ENCODE data around the gene DDX5. TPM values are rescaled to one million over a fixed set of nuclear protein-coding genes. Genes with fewer than 3 reads are reported as not detected.
A peak's percentile ranks its signal among the peaks of the same experiment; 100 is the strongest.

DDX5 gene
- total RNA-seq, 2 donors from 2014 or later: 445 to 466 TPM

DNA sequence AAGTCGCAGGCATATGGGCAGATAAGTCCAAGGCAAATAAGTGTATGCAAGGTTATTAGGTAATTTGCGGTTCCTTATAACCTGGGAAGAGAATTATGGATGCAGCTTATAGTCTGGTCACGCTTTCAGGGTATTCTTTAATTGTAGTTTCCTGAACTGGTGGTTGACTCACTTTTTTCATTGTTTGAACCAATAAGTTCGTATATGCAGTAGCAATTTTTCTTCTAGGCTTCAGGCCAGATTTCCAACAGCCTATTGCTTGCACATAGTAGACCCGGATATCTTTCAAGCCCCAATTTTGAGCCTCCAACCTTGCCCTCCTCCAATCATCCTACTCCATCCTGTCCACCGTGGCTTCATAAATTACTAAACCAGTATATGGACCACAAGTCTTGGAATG lies 13.5 kb upstream of the DDX5 start:
- intact Hi-C loops (cut with DNase I, micrococcal nuclease): no loop called here
- DNase-seq (no peak), ATAC-seq (no peak)

- ATAC-seq (no peak), DNase-seq (no peak)
- intact Hi-C loops (cut with DNase I, micrococcal nuclease): no loop called here
Observed at GRCh38 chr17:64515829-64516228, 9.7 kb upstream of the DDX5 start.

- intact Hi-C loops (cut with DNase I, micrococcal nuclease): no loop called here
- DNase-seq: no peak
- ATAC-seq: no peak
Observed at GRCh38 chr17:64515419-64515818, 9.3 kb upstream of the DDX5 start.

DNA sequence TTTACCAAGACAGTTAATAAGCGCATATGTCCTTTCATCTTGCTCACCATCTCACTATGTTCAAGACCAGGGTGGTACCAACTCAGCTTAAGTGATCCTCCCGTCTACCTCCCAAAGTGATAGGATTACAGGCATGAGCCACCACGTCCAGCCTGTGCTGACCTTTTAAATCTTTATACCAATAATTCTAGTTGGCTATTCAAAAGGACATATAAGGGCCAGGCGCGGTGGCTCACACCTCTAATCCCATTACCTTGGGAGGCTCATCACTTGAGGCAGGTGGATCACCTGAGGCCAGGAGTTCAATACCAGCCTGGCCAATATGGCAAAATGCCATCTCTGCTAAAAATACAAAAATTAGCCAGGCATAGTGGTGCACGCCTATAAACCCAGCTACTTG lies 3.1 kb upstream of the DDX5 start:
- DNase-seq: no peak
- no peak for ATAC-seq
- intact Hi-C loops (cut with DNase I, micrococcal nuclease): no loop called here

DNA sequence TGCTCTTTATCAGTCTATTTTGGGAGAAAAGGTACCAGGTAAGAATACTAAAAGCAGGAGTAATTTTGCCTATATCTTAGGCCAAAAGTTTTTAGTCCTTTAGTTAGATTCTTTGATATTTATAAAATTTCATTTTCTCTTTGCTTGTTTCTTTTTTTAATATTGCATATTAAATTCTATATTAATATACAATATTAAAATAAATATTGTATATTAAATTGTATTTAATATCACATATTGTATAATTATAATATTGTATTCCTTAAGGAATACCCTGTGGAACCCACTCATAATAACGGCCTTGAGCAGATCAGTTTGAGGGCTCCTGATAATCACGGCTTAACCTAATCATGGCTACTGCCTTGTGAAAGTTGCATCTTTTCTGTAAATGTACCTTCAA lies 2.6 kb upstream of the DDX5 start:
- ATAC-seq (no peak), DNase-seq (no peak)
- intact Hi-C loops (cut with DNase I, micrococcal nuclease): no loop called here

- DNase-seq: no peak
- peak; percentile 29 for ATAC-seq
- intact Hi-C loops (cut with DNase I, micrococcal nuclease): no loop called here
Observed at GRCh38 chr17:64507413-64507782, 1.3 kb upstream of the DDX5 start.

- ATAC-seq (peak; percentile 67), DNase-seq (peak; percentile 95 to 97)
- intact Hi-C loops (cut with DNase I, micrococcal nuclease): no loop called here
Observed at GRCh38 chr17:64506576-64507412, 705 bp upstream of the DDX5 start, which contains the start of gene CEP95. CEP95 (plus strand) TSS chr17:64506977; CDS start chr17:64507098, 121 bp downstream.

DNA sequence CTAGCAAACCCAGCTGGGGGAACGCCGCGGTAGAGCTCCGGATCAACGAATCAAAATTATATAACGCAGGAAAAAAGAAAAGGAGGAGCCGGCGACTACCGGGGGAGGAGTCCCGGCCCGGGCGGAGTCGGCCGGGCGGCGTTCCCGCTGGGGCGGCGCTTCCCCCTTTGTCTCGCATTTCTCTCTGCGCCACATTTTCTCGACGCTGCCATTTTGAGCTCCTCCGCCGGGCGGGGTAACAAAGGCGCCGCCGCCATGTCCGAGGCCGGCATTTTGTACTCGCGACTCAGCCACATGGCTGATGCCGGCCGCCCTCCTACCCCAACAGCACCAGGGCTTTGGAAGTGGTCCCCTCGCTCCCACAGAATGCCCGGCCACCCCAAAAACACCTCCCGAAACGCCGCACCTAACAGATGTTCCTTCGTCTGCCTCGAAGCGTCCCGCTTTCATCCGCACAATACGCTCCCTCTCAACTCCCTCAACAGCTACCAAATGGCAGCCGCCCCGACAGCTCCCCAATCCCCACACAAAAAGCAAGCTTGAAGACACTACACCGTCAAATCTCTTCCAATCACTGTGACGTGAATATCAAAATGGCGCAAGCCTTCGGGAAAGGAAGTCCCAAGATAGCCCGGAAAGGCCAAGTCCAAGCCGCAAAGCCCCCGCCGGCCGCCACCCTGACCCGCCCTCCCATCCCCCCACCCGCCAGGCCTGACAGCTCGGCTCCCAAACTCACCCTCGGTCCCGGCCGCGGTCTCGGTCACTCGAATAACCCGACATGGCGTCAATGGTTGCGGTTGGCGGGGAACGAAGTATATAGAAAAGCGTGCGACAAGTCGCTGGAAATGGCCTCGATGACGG lies 519 bp downstream of the DDX5 start:
- intact Hi-C loops (cut with DNase I, micrococcal nuclease): no loop called here
- DNase-seq (peak; percentile 92 to 94), ATAC-seq (peak; percentile 68)

DNA sequence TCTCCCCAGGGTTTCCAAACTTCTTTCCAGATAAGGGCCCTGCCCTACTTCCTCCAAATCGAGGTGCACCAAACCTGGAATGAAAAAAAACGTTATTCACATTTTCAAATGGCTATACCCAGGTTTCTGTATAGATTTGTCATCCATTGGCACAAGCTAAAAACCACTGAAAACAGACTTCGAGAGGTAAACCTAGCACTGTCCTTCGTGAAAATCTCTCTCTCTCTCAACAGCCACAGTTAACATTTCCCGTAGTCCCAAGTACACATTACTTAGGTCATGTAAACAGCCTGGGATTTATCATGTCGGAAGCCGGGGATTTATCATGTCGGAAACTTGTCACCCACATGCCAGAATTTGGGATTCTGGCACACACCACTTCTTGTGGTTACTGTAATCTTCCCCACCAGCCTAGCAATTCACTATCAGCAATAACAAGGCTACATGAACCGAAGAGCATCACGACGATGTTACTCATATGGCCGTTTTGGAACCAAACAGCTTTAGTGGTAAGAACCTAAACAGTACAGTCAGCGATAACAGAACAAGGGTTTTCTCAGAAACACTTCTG lies 1.2 kb downstream of the DDX5 start:
- intact Hi-C loops (cut with DNase I, micrococcal nuclease): no loop called here
- ATAC-seq (no peak), DNase-seq (no peak)

GRCh38 chr17:64503821-64504768 lies 2.0 kb downstream of the DDX5 start:
- DNase-seq (no peak), ATAC-seq (no peak)
- intact Hi-C loops (cut with DNase I, micrococcal nuclease): no loop called here

- intact Hi-C loops (cut with DNase I, micrococcal nuclease): no loop called here
- ATAC-seq (no peak), DNase-seq (no peak)
Observed at GRCh38 chr17:64503341-64503740, 2.7 kb downstream of the DDX5 start.

DNA sequence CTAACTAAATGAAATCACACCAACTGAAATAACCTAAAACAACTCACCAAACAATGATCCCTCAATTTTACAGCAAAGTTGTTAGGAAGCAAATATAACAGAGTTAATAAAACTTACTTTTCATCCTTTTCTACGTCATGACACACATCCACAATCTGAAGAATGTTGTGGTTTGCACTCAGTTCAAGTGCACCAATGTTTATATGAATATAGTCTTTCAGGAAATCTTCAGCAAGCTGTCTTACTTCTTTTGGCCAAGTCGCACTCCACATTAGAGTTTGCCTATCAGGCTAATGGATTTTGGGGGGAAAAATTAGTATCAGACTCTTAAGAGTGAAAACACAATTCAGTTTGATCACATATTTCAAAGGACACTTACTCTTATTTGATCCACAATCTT lies 3.3 kb downstream of the DDX5 start:
- ATAC-seq (no peak), DNase-seq (no peak)
- intact Hi-C loops (cut with DNase I, micrococcal nuclease): no loop called here

GRCh38 chr17:64502021-64502420 lies 4.1 kb downstream of the DDX5 start:
- intact Hi-C loops (cut with DNase I, micrococcal nuclease): no loop called here
- no peak for ATAC-seq
- DNase-seq: no peak

- intact Hi-C loops (cut with DNase I, micrococcal nuclease): no loop called here
- DNase-seq (no peak), ATAC-seq (no peak)
Observed at GRCh38 chr17:64500862-64501765, 5.0 kb downstream of the DDX5 start.

DNA sequence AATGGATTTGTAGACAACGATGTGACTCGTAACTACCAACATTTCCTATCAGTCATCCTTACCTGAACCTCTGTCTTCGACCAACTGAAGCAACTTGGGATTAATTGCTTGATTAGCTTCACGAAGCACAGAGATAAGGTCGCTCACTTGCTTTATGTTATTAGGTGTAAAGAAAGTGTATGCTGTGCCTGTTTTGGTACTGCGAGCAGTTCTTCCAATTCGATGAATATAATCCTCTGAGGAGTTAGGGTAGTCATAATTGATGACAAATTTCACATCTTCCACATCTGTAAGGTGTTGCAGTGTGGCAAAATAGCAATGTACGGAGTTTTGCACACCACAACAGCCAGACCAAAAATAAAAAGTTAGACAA lies 5.6 kb downstream of the DDX5 start:
- intact Hi-C loops (cut with DNase I, micrococcal nuclease): no loop called here
- ATAC-seq (no peak), DNase-seq (no peak)

- peak; percentile 30 for ATAC-seq
- intact Hi-C loops (cut with DNase I, micrococcal nuclease): loop anchor here in 1 of 2 donors (10.0 kb wide), 1 partner anchor 75 kb away; no protein-coding TSS in a partner anchor
- DNase-seq: no peak
Observed at GRCh38 chr17:64499805-64500486, 6.1 kb downstream of the DDX5 start.
